H1 (cell line): Measurements from ENCODE around the gene ZNF700. TPM values are rescaled to one million over a fixed set of nuclear protein-coding genes. Genes with fewer than 3 reads are reported as not detected.
A peak's percentile ranks its signal among the peaks of the same experiment; 100 is the strongest.

ENCODE experiments used
- CTCF ChIA-PET: fragments of 300-600 bp; sonication (Branson Sonifier 250); formaldehyde crosslinking; loops from one replicate; lab custom pipeline; 2021; ENCODE audit not compliant: partially characterized antibody; lab: Charles Lee
- POLR2A ChIA-PET: fragments of 300-600 bp; sonication (Branson Sonifier 250); formaldehyde crosslinking; loops from one replicate; lab custom pipeline; 2021; ENCODE audit warnings: inconsistent platforms; ENCODE audit not compliant: partially characterized antibody; lab: Charles Lee
- DNase-seq, 2 experiments: peaks; one replicate each; pipeline versions ENCODE4 v3.0.0 to v3.0.0-alpha.2; 2010 to 2022; ENCODE audit warnings: low spot score in 2 of 2, low read depth in 1 of 2, mixed read lengths in 1 of 2
- FAIRE-seq: peaks from 2 replicates; lab custom pipeline; 2011; peaks lifted over from hg19 to GRCh38; lab: Jason Lieb, UNC
- H2AFZ ChIP-seq: 2 replicates; pipeline ENCODE4 v1.8.1; 2012; ENCODE audit warnings: low read length, inconsistent platforms
- H2AK5ac ChIP-seq: 2 replicates; pipeline ENCODE4 v1.6.1; 2013; ENCODE audit warnings: low read depth, low read length
- H2BK120ac ChIP-seq: replicated peaks from 2 replicates; pipeline ENCODE3; 2013; ENCODE audit warnings: low read depth, low read length, inconsistent platforms
- H2BK12ac ChIP-seq: 2 replicates; pipeline ENCODE4 v1.6.1; 2013; ENCODE audit warnings: low read depth, low read length
- H2BK15ac ChIP-seq: 2 replicates; pipeline ENCODE4 v1.6.1; 2013; ENCODE audit warnings: low read length
- H2BK20ac ChIP-seq: 2 replicates; pipeline ENCODE4 v1.6.1; 2013; ENCODE audit warnings: low read length
- H2BK5ac ChIP-seq: 2 replicates; pipeline ENCODE4 v1.6.1; 2013; ENCODE audit warnings: low read depth, low read length
- H3K14ac ChIP-seq: 2 replicates; pipeline ENCODE4 v1.6.1; 2013; ENCODE audit warnings: inconsistent platforms; ENCODE audit not compliant: insufficient read length
- H3K18ac ChIP-seq: 2 replicates; pipeline ENCODE4 v1.6.1; 2013; ENCODE audit warnings: low read length; ENCODE audit errors: extremely low read depth
- H3K23ac ChIP-seq: 2 replicates; pipeline ENCODE4 v1.6.1; 2013; ENCODE audit warnings: inconsistent platforms; ENCODE audit not compliant: insufficient read length
- H3K23me2 ChIP-seq: 2 replicates; pipeline ENCODE4 v1.6.1; 2013; ENCODE audit warnings: low read depth, low read length
- H3K27ac ChIP-seq: 2 replicates; pipeline ENCODE4 v1.6.1; 2011; ENCODE audit warnings: low read depth, low read length, inconsistent platforms
- H3K27me3 ChIP-seq, 4 experiments: replicated peaks in 1 of 4; 1 replicate in 1 of 4; 2 replicates in 3 of 4; pipeline versions ENCODE4 v1.6.1 to v1.8.1; 2011 to 2013; ENCODE audit warnings: low read length in 3 of 4, mild to moderate bottlenecking in 3 of 4, inconsistent platforms in 2 of 4, mixed read lengths in 2 of 4, moderate library complexity in 1 of 4; ENCODE audit not compliant: control insufficient read depth in 3 of 4, insufficient read depth in 3 of 4; ENCODE audit errors: extremely low read depth in 1 of 4
- H3K36me3 ChIP-seq, 4 experiments: 2 replicates each; pipeline versions ENCODE4 v1.6.1 to v1.8.1; 2011 to 2013; ENCODE audit warnings: mild to moderate bottlenecking in 4 of 4, low read length in 3 of 4, moderate library complexity in 2 of 4, control low read depth in 1 of 4, inconsistent platforms in 1 of 4; ENCODE audit not compliant: insufficient read depth in 4 of 4, control insufficient read depth in 2 of 4
- H3K4ac ChIP-seq: replicated peaks from 2 replicates; pipeline ENCODE3; 2013; ENCODE audit warnings: low read length, low read depth, mixed read lengths, inconsistent platforms; ENCODE audit not compliant: insufficient read length
- H3K4me1 ChIP-seq, 4 experiments: replicated peaks in 1 of 4; 1 replicate in 1 of 4; 2 replicates in 3 of 4; pipeline versions ENCODE4 v1.6.1 to v1.8.1; 2011 to 2013; ENCODE audit warnings: low read length in 3 of 4, inconsistent platforms in 2 of 4, mixed read lengths in 1 of 4; ENCODE audit not compliant: insufficient read depth in 4 of 4, control insufficient read depth in 3 of 4
- H3K4me2 ChIP-seq, 2 experiments: 2 replicates each; pipeline versions ENCODE4 v1.6.1 to v1.8.1; 2011 to 2013; ENCODE audit warnings: low read depth in 2 of 2, low read length in 2 of 2, control low read depth in 1 of 2, inconsistent platforms in 1 of 2, mild to moderate bottlenecking in 1 of 2; ENCODE audit not compliant: insufficient read depth in 1 of 2
- H3K4me3 ChIP-seq, 4 experiments: fragments of 200-600, 300-600 bp in 1 of 4; sonication (generic), shearing (Covaris generic), sonication (Bioruptor Twin) in 1 of 4; 2 replicates each; pipeline versions ENCODE4 v1.5.1 to v1.8.1; 2011 to 2016; ENCODE audit warnings: low read length in 4 of 4, low read depth in 3 of 4, control low read depth in 2 of 4, inconsistent platforms in 2 of 4, mild to moderate bottlenecking in 2 of 4, mixed read lengths in 1 of 4, moderate library complexity in 1 of 4; ENCODE audit not compliant: insufficient read depth in 2 of 4; ENCODE audit errors: extremely low read depth in 1 of 4
- H3K56ac ChIP-seq: replicated peaks from 2 replicates; pipeline ENCODE3; 2013; ENCODE audit warnings: low read depth, mild to moderate bottlenecking, mixed read lengths, low read length, inconsistent platforms; ENCODE audit not compliant: insufficient read length
- H3K79me1 ChIP-seq: 2 replicates; pipeline ENCODE4 v1.6.1; 2013; ENCODE audit warnings: low read depth, low read length, control low read depth
- H3K79me2 ChIP-seq, 2 experiments: 2 replicates each; pipeline versions ENCODE4 v1.6.1 to v1.8.1; 2012 to 2013; ENCODE audit warnings: low read length in 2 of 2, mild to moderate bottlenecking in 2 of 2, inconsistent platforms in 1 of 2; ENCODE audit not compliant: insufficient read depth in 2 of 2, control insufficient read depth in 1 of 2
- H3K9ac ChIP-seq, 4 experiments: replicated peaks in 1 of 4; 1 replicate in 1 of 4; 2 replicates in 3 of 4; pipeline versions ENCODE4 v1.6.1 to v1.8.1; 2011 to 2013; ENCODE audit warnings: low read depth in 3 of 4, low read length in 3 of 4, control low read depth in 2 of 4, mild to moderate bottlenecking in 2 of 4, moderate library complexity in 2 of 4, inconsistent platforms in 1 of 4; ENCODE audit errors: extremely low read depth in 1 of 4
- H3K9me3 ChIP-seq, 2 experiments: 2 replicates each; pipeline versions ENCODE4 v1.6.1 to v1.8.1; 2012 to 2013; ENCODE audit warnings: mild to moderate bottlenecking in 2 of 2, moderate library complexity in 2 of 2, control low read depth in 1 of 2, inconsistent platforms in 1 of 2, low read depth in 1 of 2, low read length in 1 of 2, mixed read lengths in 1 of 2; ENCODE audit not compliant: insufficient read depth in 2 of 2
- H4K20me1 ChIP-seq, 2 experiments: replicated peaks in 1 of 2; 2 replicates each; pipeline versions ENCODE3 to v1.8.1; 2011 to 2013; ENCODE audit warnings: inconsistent platforms in 2 of 2, low read length in 2 of 2, mild to moderate bottlenecking in 1 of 2; ENCODE audit not compliant: insufficient read depth in 2 of 2, control insufficient read depth in 1 of 2
- H4K5ac ChIP-seq: 2 replicates; pipeline ENCODE4 v1.6.1; 2013; ENCODE audit warnings: low read length, low read depth, mixed read lengths, inconsistent platforms; ENCODE audit not compliant: insufficient read length
- H4K8ac ChIP-seq: 2 replicates; pipeline ENCODE4 v1.8.0; 2013; ENCODE audit warnings: mild to moderate bottlenecking, moderate library complexity, low read length, inconsistent platforms; ENCODE audit not compliant: insufficient read depth; ENCODE audit errors: extremely low read depth
- H4K91ac ChIP-seq: replicated peaks from 2 replicates; pipeline ENCODE3; 2013; ENCODE audit warnings: low read length, mixed read lengths, inconsistent platforms; ENCODE audit not compliant: insufficient read length
- CHD2 ChIP-seq: IDR thresholded peaks from 2 replicates; pipeline ENCODE4 v1.6.1; 2012; ENCODE audit warnings: low read length, improper control_type of control experiment
- EZH2 ChIP-seq: fragments of 200-600 bp; sonication (generic); IDR thresholded peaks from 2 replicates; pipeline ENCODE4 v1.7.1; 2012; ENCODE audit warnings: low read depth, mild to moderate bottlenecking, moderate library complexity, low read length, inconsistent platforms; ENCODE audit not compliant: severe bottlenecking
- FOSL1 ChIP-seq: IDR thresholded peaks from 2 replicates; pipeline ENCODE4 v1.6.1; 2011; ENCODE audit warnings: mild to moderate bottlenecking, low read depth, low read length, moderate library complexity; ENCODE audit not compliant: insufficient read depth
- JUND ChIP-seq: IDR thresholded peaks from 2 replicates; pipeline ENCODE4 v1.6.1; 2011; ENCODE audit warnings: mild to moderate bottlenecking, improper control_type of control experiment, low read length
- KDM4A ChIP-seq: IDR thresholded peaks from one replicate; pipeline ENCODE4 v1.7.1; 2012; ENCODE audit warnings: low read depth, mild to moderate bottlenecking, moderate library complexity, low read length, inconsistent platforms; ENCODE audit not compliant: severe bottlenecking
- MAFK ChIP-seq: IDR thresholded peaks from 2 replicates; pipeline ENCODE4 v1.6.1; 2012; ENCODE audit warnings: low read depth, mild to moderate bottlenecking, improper control_type of control experiment, low read length
- RAD21 ChIP-seq, 2 experiments: IDR thresholded peaks in 1 of 2; conservative IDR thresholded peaks in 1 of 2; 2 replicates each; pipeline ENCODE4 v1.6.1; 2011; ENCODE audit warnings: low read depth in 2 of 2, low read length in 2 of 2, improper control_type of control experiment in 1 of 2, inconsistent platforms in 1 of 2, mild to moderate bottlenecking in 1 of 2, moderate library complexity in 1 of 2
- RBBP5 ChIP-seq: IDR thresholded peaks from 2 replicates; pipeline ENCODE4 v1.7.1; 2012; ENCODE audit warnings: low read depth, mild to moderate bottlenecking, inconsistent platforms, low read length, moderate library complexity, borderline replicate concordance
- RXRA ChIP-seq: IDR thresholded peaks from 2 replicates; pipeline ENCODE4 v1.6.1; 2011; ENCODE audit warnings: low read depth, mild to moderate bottlenecking, low read length, moderate library complexity; ENCODE audit not compliant: insufficient read depth
- SIN3A ChIP-seq, 2 experiments: IDR thresholded peaks in 1 of 2; conservative IDR thresholded peaks in 1 of 2; 2 replicates each; pipeline ENCODE4 v1.6.1; 2011 to 2012; ENCODE audit warnings: low read length in 2 of 2, improper control_type of control experiment in 1 of 2, low read depth in 1 of 2, mild to moderate bottlenecking in 1 of 2
- WGBS, 2 experiments: shearing (Covaris generic) in 1 of 2; methylation state at CpG; one replicate each; pipeline versions ENCODE4 v1.1.6 to v1.1.7; 2013 to 2015; ENCODE audit warnings: low lambda C conversion rate in 2 of 2, mixed read lengths in 2 of 2, inconsistent platforms in 1 of 2, low coverage in 1 of 2, missing lambda C conversion rate in 1 of 2; ENCODE audit not compliant: insufficient replicate concordance in 2 of 2, insufficient coverage in 1 of 2, insufficient read length in 1 of 2; ENCODE audit errors: extremely low coverage in 1 of 2, missing lambda C conversion rate in 1 of 2; 5-methylcytosine and 5-hydroxymethylcytosine counted together
- polyA plus RNA-seq, 7 experiments: library from polyadenylated mRNA; depleted of rRNA in 3 of 7; stranded (reverse) in 5 of 7; unstranded in 2 of 7; fragments of >200 nt in 5 of 7; fragments of 200-250 nt in 2 of 7; gene quantifications; 1 replicate in 5 of 7; 2 replicates in 1 of 7; 4 replicates in 1 of 7; pipeline versions ENCODE4 v1.2.1 to v1.2.3, GENCODE V29; 2011 to 2013; ENCODE audit warnings: missing spikeins in 2 of 7, mixed read lengths in 2 of 7
- total RNA-seq: library from RNA; stranded (reverse); fragmentation: NEBNext Ultra II Directional; extraction: Animal tissue kit (Norgen Biotek cat#: 25700); gene quantifications from 2 replicates; pipeline ENCODE4 v1.2.1, GENCODE V29; 2021
- TF ChIP-seq, protein P1 (sequence below): IDR thresholded peaks from 2 replicates; pipeline ENCODE4 v1.6.1; 2012; ENCODE audit warnings: inconsistent platforms
- TF ChIP-seq, protein P2 (sequence below): IDR thresholded peaks from 2 replicates; pipeline ENCODE4 v1.6.1; 2012; ENCODE audit warnings: inconsistent platforms

The ZNF700 gene
- total and polyA plus RNA-seq, 2 of the 8 experiments (the other 6 are each of a cell fraction or from before 2014, with no cell fraction given), result 3.0 to 10.5 TPM

DNA sequence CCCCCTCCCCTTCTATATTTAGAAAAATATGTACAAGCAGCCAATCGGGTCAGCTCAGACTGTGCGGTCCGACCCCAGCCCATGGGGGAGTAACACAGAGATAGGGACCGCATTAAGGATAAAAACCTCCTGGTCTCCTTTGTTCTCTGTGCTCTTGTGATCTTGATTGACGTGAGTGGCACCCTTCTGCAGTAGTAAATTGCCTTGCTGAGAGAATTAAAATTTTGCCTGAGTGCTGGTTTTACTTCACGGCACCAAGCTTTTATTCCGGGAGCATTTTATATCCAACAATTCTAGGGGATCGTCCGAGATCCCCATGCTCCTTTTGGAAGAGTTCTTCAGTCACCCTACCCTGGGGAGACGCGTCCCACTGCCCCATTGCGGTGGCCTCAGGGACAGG lies 44.3 kb upstream of the ZNF700 start:
- ChIA-PET CTCF (interaction anchor here (0.7 to 12.8 kb wide), 30 partner anchors 9 to 306 kb away, joined by 3 to 169 read pairs (median 5); partner anchors contain the start of genes ZNF20, ZNF440, ZNF491 and ZNF700), POLR2A (interaction anchor here (0.6 to 11.6 kb wide), 8 partner anchors 44 to 1223 kb away, joined by 3 to 65 read pairs (median 5); partner anchors contain the start of genes ZNF20, ZNF700, ZNF763 and ZNF878)
- H3K79me2 ChIP-seq, result no peaks in the 10 kb centered on the region
- H3K79me1 ChIP-seq, result no peaks in the 10 kb centered on the region
- H2BK15ac ChIP-seq, result no peak overlapping the region
- H4K5ac ChIP-seq, result no peak overlapping the region
- H3K18ac ChIP-seq, result no peak overlapping the region
- H3K36me3 ChIP-seq, result no peaks in the 10 kb centered on the region
- no peak overlapping the region for H3K27ac ChIP-seq
- no peak overlapping the region for H3K56ac ChIP-seq
- H2BK12ac ChIP-seq, result no peak overlapping the region
- peaks cover 0 to 3% of the 10 kb centered on the region in 2 experiments; a peak in 2 of 4 replicates for H3K9me3 ChIP-seq
- H3K4me1 ChIP-seq, result no peaks in the 10 kb centered on the region
- no peaks in the 10 kb centered on the region for H4K20me1 ChIP-seq
- H2BK20ac ChIP-seq, result no peak overlapping the region
- H2BK5ac ChIP-seq, result no peak overlapping the region
- 86% methylated on average over 12 of the region's 12 CpGs; no CpG with 5 or more reads in 1 of the 2 experiments for WGBS, 2 experiments
- no peak overlapping the region for H4K8ac ChIP-seq
- H3K9ac ChIP-seq, result no peak overlapping the region
- no peaks in the 10 kb centered on the region; a peak in 2 of 7 replicates for H3K27me3 ChIP-seq
- no peak for FAIRE-seq
- no peak overlapping the region for H2AFZ ChIP-seq
- H2AK5ac ChIP-seq, result no peak overlapping the region
- 0 out of 2 replicates have a peak, but pooled peaks cover 1% of the 10 kb centered on the region for H3K23me2 ChIP-seq
- no peak overlapping the region for H3K14ac ChIP-seq
- no peak overlapping the region for H2BK120ac ChIP-seq
- no peak overlapping the region for H4K91ac ChIP-seq
- TF ChIP-seq, protein P1, sequence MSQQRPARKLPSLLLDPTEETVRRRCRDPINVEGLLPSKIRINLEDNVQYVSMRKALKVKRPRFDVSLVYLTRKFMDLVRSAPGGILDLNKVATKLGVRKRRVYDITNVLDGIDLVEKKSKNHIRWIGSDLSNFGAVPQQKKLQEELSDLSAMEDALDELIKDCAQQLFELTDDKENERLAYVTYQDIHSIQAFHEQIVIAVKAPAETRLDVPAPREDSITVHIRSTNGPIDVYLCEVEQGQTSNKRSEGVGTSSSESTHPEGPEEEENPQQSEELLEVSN, result no peak
- no peak for TF ChIP-seq MAFK
- no peak for TF ChIP-seq KDM4A
- no peak for TF ChIP-seq CHD2
- TF ChIP-seq RXRA, result no peak
- TF ChIP-seq EZH2, result no peak
- TF ChIP-seq JUND, result no peak
- TF ChIP-seq, protein P2, sequence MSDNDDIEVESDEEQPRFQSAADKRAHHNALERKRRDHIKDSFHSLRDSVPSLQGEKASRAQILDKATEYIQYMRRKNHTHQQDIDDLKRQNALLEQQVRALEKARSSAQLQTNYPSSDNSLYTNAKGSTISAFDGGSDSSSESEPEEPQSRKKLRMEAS, result no peak
- TF ChIP-seq FOSL1, result no peak
- TF ChIP-seq RAD21 (IDR thresholded peaks at IDR 0.05 in 1 of 2, conservative IDR thresholded peaks at IDR 0.05 in 1 of 2; ENCODE audit: low read depth in 2 of 2, low read length in 2 of 2), result no peak
- no peak for TF ChIP-seq SIN3A (conservative IDR thresholded peaks at IDR 0.05 in 1 of 2, IDR thresholded peaks at IDR 0.05 in 1 of 2; ENCODE audit: low read depth in 1 of 2, low read length in 2 of 2)
- TF ChIP-seq RBBP5, result no peak
- H3K23ac ChIP-seq, result no peak overlapping the region
- no peak for DNase-seq
- H3K4me3 ChIP-seq, result no peak overlapping the region
- no peak overlapping the region for H3K4ac ChIP-seq
- peak overlapping the region; percentile 3 to 23; a peak in 1 of 4 replicates for H3K4me2 ChIP-seq
